ENCODE results near the gene SLC40A1. TPM values are rescaled to one million over a fixed set of nuclear protein-coding genes. Genes with fewer than 3 reads are reported as not detected.

Gene SLC40A1
- total RNA-seq, 6 experiments from 2014 or later = not detected

GRCh38 chr2:189528617-189529016, 52.0 kb downstream of the SLC40A1 start:
- peaks cover 13% of the 10 kb centered on the region for H3K27me3 Mint-ChIP-seq (ENCODE audit: insufficient read depth)
- H3K36me3 Mint-ChIP-seq (ENCODE audit: low read depth) = no peaks in the 10 kb centered on the region
- no peaks in the 10 kb centered on the region for H3K4me1 Mint-ChIP-seq (ENCODE audit: low read depth)
- H3K27ac Mint-ChIP-seq = no peak overlapping the region
- DNase-seq = no peak
- no peak overlapping the region for H3K4me3 Mint-ChIP-seq
- no peaks in the 10 kb centered on the region for H3K9me3 Mint-ChIP-seq
- TF ChIP-seq CTCF (IDR thresholded peaks at IDR 0.05) = no peak

- H3K27me3 Mint-ChIP-seq (ENCODE audit: insufficient read depth) = peaks cover 13% of the 10 kb centered on the region
- H3K9me3 Mint-ChIP-seq = no peaks in the 10 kb centered on the region
- no peaks in the 10 kb centered on the region for H3K36me3 Mint-ChIP-seq (ENCODE audit: low read depth)
- H3K4me1 Mint-ChIP-seq (ENCODE audit: low read depth) = no peaks in the 10 kb centered on the region
- no peak overlapping the region for H3K27ac Mint-ChIP-seq
- no peak for DNase-seq
- no peak for TF ChIP-seq CTCF (IDR thresholded peaks at IDR 0.05)
- H3K4me3 Mint-ChIP-seq = no peak overlapping the region
Observed at GRCh38 chr2:189527812-189528592, 52.6 kb downstream of the SLC40A1 start.

GRCh38 chr2:189527041-189527750, 53.4 kb downstream of the SLC40A1 start:
- peaks cover 13% of the 10 kb centered on the region for H3K27me3 Mint-ChIP-seq (ENCODE audit: insufficient read depth)
- no peaks in the 10 kb centered on the region for H3K9me3 Mint-ChIP-seq
- no peak for TF ChIP-seq CTCF (IDR thresholded peaks at IDR 0.05)
- H3K36me3 Mint-ChIP-seq (ENCODE audit: low read depth) = no peaks in the 10 kb centered on the region
- no peak overlapping the region for H3K4me3 Mint-ChIP-seq
- DNase-seq = no peak
- H3K27ac Mint-ChIP-seq = no peak overlapping the region
- H3K4me1 Mint-ChIP-seq (ENCODE audit: low read depth) = no peaks in the 10 kb centered on the region

- no peaks in the 10 kb centered on the region for H3K9me3 Mint-ChIP-seq
- H3K4me1 Mint-ChIP-seq (ENCODE audit: low read depth) = no peaks in the 10 kb centered on the region
- peaks cover 13% of the 10 kb centered on the region for H3K27me3 Mint-ChIP-seq (ENCODE audit: insufficient read depth)
- H3K27ac Mint-ChIP-seq = no peak overlapping the region
- TF ChIP-seq CTCF (IDR thresholded peaks at IDR 0.05) = no peak
- no peak for DNase-seq
- H3K4me3 Mint-ChIP-seq = no peak overlapping the region
- no peaks in the 10 kb centered on the region for H3K36me3 Mint-ChIP-seq (ENCODE audit: low read depth)
Observed at GRCh38 chr2:189526241-189526640, 54.3 kb downstream of the SLC40A1 start.

GRCh38 chr2:189524746-189525145, 55.8 kb downstream of the SLC40A1 start:
- Mint-ChIP-seq H3K4me1 (ENCODE audit: low read depth) (no peaks in the 10 kb centered on the region), H3K9me3 (no peaks in the 10 kb centered on the region), H3K36me3 (ENCODE audit: low read depth) (no peaks in the 10 kb centered on the region), H3K4me3 (no peak overlapping the region), H3K27me3 (ENCODE audit: insufficient read depth) (peaks cover 13% of the 10 kb centered on the region), H3K27ac (no peak overlapping the region)
- no peak for DNase-seq
- no peak for TF ChIP-seq CTCF (IDR thresholded peaks at IDR 0.05)

Data from HFFc6 (cell line).